HG03045 (cell line): ENCODE data around the gene PAXX.

Experiments used
- ATAC-seq: cut with Tn5 transposase; IDR thresholded peaks from one replicate; pipeline ENCODE4 v1.9.1; 2021; ENCODE audit warnings: mild to moderate bottlenecking, moderate library complexity; ENCODE audit not compliant: unreplicated experiment

The PAXX gene

GRCh38 chr9:136952876-136953770 is 39.1 kb upstream of the PAXX start:
- ATAC-seq: no peak

GRCh38 chr9:136953771-136954269 is 38.4 kb upstream of the PAXX start:
- no peak for ATAC-seq

GRCh38 chr9:136954270-136955083 is 37.7 kb upstream of the PAXX start:
- no peak for ATAC-seq

GRCh38 chr9:136955202-136955942 is 36.9 kb upstream of the PAXX start:
- ATAC-seq: no peak

- ATAC-seq: no peak
Measured at GRCh38 chr9:136955943-136956335, 36.3 kb upstream of the PAXX start.

GRCh38 chr9:136956604-136957003 is 35.6 kb upstream of the PAXX start:
- no peak for ATAC-seq

GRCh38 chr9:136957461-136957860 is 34.8 kb upstream of the PAXX start:
- ATAC-seq: no peak

- ATAC-seq: no peak
Measured at GRCh38 chr9:136957901-136958300, 34.3 kb upstream of the PAXX start.

- ATAC-seq: no peak
Measured at GRCh38 chr9:136958473-136958872, 33.7 kb upstream of the PAXX start.

- no peak for ATAC-seq
Measured at GRCh38 chr9:136958898-136959850, 33.0 kb upstream of the PAXX start.

GRCh38 chr9:136960212-136960937 is 31.8 kb upstream of the PAXX start:
- no peak for ATAC-seq

GRCh38 chr9:136960938-136961275 is 31.3 kb upstream of the PAXX start:
- ATAC-seq: no peak

- ATAC-seq: no peak
Measured at GRCh38 chr9:136961279-136962065, 30.8 kb upstream of the PAXX start.

GRCh38 chr9:136962163-136962562 is 30.1 kb upstream of the PAXX start:
- ATAC-seq: no peak

- ATAC-seq: no peak
Measured at GRCh38 chr9:136962701-136963248, 29.4 kb upstream of the PAXX start.

- ATAC-seq: no peak
Measured at GRCh38 chr9:136963341-136963740, 28.9 kb upstream of the PAXX start.

- no peak for ATAC-seq
Measured at GRCh38 chr9:136963751-136964150, 28.5 kb upstream of the PAXX start.

- ATAC-seq: no peak
Measured at GRCh38 chr9:136964171-136964689, 28.0 kb upstream of the PAXX start.
